DOHH2 (cell line): ENCODE data around the gene CDH22.
A peak's percentile ranks its signal among the peaks of the same experiment; 100 is the strongest.

Experiments
- H3F3A ChIP-seq: fragments of 200-600 bp; sonication (generic), shearing (Covaris generic); 2 replicates; pipeline ENCODE4 v1.6.0; 2016; ENCODE audit warnings: antibody characterized with exemption, mild to moderate bottlenecking; ENCODE audit not compliant: control insufficient read depth, insufficient read depth
- H3K27ac ChIP-seq: fragments of 200-600 bp; sonication (generic); 2 replicates; pipeline ENCODE4 v1.5.1; 2014; ENCODE audit warnings: low read depth, mild to moderate bottlenecking, low read length, moderate library complexity
- H3K27me3 ChIP-seq: fragments of 200-600 bp; sonication (generic); 2 replicates; pipeline ENCODE4 v1.6.1; 2014; ENCODE audit warnings: mild to moderate bottlenecking, low read length, mixed read lengths; ENCODE audit not compliant: control insufficient read depth
- H3K36me3 ChIP-seq: fragments of 200-600 bp; sonication (generic); 2 replicates; pipeline ENCODE4 v1.6.1; 2014; ENCODE audit warnings: mild to moderate bottlenecking, low read length, moderate library complexity, mixed read lengths; ENCODE audit not compliant: control insufficient read depth
- H3K4me1 ChIP-seq: fragments of 200-600 bp; sonication (generic); 2 replicates; pipeline ENCODE4 v1.6.1; 2014; ENCODE audit warnings: mild to moderate bottlenecking, low read length, mixed read lengths; ENCODE audit not compliant: control insufficient read depth
- H3K4me2 ChIP-seq: fragments of 200-600 bp; sonication (generic); 2 replicates; pipeline ENCODE4 v1.6.0; 2014; ENCODE audit warnings: mild to moderate bottlenecking, low read length, moderate library complexity
- H3K4me3 ChIP-seq: fragments of 200-600 bp; sonication (generic); 2 replicates; pipeline ENCODE4 v1.5.1; 2014; ENCODE audit warnings: mild to moderate bottlenecking, low read length, mixed read lengths
- H3K79me2 ChIP-seq: fragments of 200-600 bp; sonication (generic); 2 replicates; pipeline ENCODE4 v1.6.1; 2014; ENCODE audit warnings: mild to moderate bottlenecking, low read length, mixed read lengths; ENCODE audit not compliant: control insufficient read depth
- H3K9me2 ChIP-seq: fragments of 200-600 bp; sonication (generic); replicated peaks from 2 replicates; pipeline ENCODE4 v1.6.1; 2014; ENCODE audit warnings: mild to moderate bottlenecking, low read length, mixed read lengths; ENCODE audit not compliant: control insufficient read depth
- H3K9me3 ChIP-seq: fragments of 200-600 bp; sonication (generic); 2 replicates; pipeline ENCODE4 v1.6.1; 2014; ENCODE audit warnings: antibody characterized with exemption, low read length, mixed read lengths; ENCODE audit not compliant: control insufficient read depth, insufficient read depth
- H4K20me1 ChIP-seq: fragments of 200-600 bp; sonication (generic); 2 replicates; pipeline ENCODE4 v1.6.0; 2014; ENCODE audit warnings: low read depth, mild to moderate bottlenecking, antibody characterized with exemption, low read length, moderate library complexity; ENCODE audit not compliant: control insufficient read depth, insufficient read depth
- EZH2phosphoT487 ChIP-seq: fragments of 200-600 bp; sonication (generic); IDR thresholded peaks from 2 replicates; pipeline ENCODE4 v1.6.1; 2017; ENCODE audit warnings: borderline replicate concordance, mild to moderate bottlenecking, antibody characterized with exemption, low read length, moderate library complexity, mixed read lengths
- TF ChIP-seq, protein P1 (sequence below): fragments of 200-600 bp; sonication (generic); IDR thresholded peaks from one replicate; pipeline ENCODE4 v1.5.1; 2014; ENCODE audit warnings: antibody characterized with exemption, mild to moderate bottlenecking, low read depth, low read length; ENCODE audit not compliant: poor library complexity, severe bottlenecking

Gene CDH22, protein sequence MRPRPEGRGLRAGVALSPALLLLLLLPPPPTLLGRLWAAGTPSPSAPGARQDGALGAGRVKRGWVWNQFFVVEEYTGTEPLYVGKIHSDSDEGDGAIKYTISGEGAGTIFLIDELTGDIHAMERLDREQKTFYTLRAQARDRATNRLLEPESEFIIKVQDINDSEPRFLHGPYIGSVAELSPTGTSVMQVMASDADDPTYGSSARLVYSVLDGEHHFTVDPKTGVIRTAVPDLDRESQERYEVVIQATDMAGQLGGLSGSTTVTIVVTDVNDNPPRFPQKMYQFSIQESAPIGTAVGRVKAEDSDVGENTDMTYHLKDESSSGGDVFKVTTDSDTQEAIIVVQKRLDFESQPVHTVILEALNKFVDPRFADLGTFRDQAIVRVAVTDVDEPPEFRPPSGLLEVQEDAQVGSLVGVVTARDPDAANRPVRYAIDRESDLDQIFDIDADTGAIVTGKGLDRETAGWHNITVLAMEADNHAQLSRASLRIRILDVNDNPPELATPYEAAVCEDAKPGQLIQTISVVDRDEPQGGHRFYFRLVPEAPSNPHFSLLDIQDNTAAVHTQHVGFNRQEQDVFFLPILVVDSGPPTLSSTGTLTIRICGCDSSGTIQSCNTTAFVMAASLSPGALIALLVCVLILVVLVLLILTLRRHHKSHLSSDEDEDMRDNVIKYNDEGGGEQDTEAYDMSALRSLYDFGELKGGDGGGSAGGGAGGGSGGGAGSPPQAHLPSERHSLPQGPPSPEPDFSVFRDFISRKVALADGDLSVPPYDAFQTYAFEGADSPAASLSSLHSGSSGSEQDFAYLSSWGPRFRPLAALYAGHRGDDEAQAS

DNA sequence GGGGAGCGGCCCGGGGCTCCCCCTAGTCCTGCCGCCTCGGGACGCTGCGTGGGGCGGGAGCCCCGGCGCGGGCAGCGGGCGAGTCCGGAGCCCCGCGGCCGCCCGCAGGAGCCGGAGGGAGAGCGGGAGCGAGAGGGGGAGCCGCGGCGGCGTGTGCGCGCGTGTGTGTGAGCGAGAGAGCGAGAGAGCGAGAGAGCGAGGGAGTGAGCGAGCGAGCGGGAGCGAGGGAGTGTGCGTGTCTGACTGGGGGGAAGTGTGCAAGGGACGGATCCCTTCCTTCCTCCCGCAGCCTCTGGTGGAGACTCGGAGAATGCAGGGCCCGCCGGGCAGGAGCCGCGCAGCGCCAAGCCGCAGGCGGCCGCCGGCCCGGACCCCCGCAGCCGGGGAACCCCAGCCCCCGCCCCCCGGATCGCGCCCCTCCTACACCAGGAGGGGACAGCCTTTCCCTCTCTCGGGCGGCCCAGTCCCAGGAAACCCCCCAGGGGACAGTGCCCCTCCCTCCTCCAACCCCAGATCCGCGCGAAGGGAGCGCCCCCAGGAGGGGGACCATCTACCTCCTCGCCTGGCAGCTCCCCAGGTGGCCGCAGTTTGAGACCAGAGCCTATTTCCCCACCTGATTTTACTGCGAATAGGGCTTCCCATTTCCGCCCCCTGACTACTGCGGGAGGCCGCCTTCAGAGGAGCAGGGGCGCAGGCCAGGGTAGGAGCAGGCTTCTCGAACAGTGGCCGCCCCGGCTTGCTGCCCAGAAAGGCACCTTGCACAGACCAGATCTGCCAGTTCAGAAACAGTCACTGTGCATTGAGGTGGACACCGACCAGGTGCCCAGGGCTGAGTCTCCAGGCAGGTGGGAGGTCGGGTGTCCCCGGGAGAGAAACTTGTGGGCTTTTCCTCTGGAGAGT, at the start of gene CDH22:
Gene CDH22 (minus strand): TSS at position 241 of the 900 bp plus-strand sequence. CDS start 57,204 bp downstream, outside the sequence.
- Histone ChIP-seq H3K4me2 (peak within 1 kb of the TSS; percentile 14; the same call in 1 of the 2 replicates), H3K27ac (no peak within 1 kb of the TSS), H3K79me2 (no peaks in the 10 kb centered on the region), H3K36me3 (no peaks in the 10 kb centered on the region), H3K27me3 (peaks cover 55% of the 10 kb centered on the region), H4K20me1 (no peaks in the 10 kb centered on the region), H3K9me2 (no peaks in the 10 kb centered on the region), H3K4me3 (no peak within 1 kb of the TSS), H3K4me1 (no peaks in the 10 kb centered on the region), H3K9me3 (no peaks in the 10 kb centered on the region), H3F3A (no peaks in the 10 kb centered on the region)
- TF ChIP-seq EZH2phosphoT487, result no peak; the same call in 1 of the 2 replicates
- TF ChIP-seq, protein P1, sequence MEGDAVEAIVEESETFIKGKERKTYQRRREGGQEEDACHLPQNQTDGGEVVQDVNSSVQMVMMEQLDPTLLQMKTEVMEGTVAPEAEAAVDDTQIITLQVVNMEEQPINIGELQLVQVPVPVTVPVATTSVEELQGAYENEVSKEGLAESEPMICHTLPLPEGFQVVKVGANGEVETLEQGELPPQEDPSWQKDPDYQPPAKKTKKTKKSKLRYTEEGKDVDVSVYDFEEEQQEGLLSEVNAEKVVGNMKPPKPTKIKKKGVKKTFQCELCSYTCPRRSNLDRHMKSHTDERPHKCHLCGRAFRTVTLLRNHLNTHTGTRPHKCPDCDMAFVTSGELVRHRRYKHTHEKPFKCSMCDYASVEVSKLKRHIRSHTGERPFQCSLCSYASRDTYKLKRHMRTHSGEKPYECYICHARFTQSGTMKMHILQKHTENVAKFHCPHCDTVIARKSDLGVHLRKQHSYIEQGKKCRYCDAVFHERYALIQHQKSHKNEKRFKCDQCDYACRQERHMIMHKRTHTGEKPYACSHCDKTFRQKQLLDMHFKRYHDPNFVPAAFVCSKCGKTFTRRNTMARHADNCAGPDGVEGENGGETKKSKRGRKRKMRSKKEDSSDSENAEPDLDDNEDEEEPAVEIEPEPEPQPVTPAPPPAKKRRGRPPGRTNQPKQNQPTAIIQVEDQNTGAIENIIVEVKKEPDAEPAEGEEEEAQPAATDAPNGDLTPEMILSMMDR, result no peak

- H3K36me3 ChIP-seq, result peaks cover 10% of the 10 kb centered on the region
- H3K79me2 ChIP-seq, result peaks cover 26% of the 10 kb centered on the region
- no peaks in the 10 kb centered on the region for H3F3A ChIP-seq
- TF ChIP-seq, protein P1, result no peak
- no peak for TF ChIP-seq EZH2phosphoT487
- H4K20me1 ChIP-seq, result no peaks in the 10 kb centered on the region; the same call in 1 of the 2 replicates
- no peaks in the 10 kb centered on the region for H3K9me2 ChIP-seq
- H3K4me1 ChIP-seq, result peaks cover 5% of the 10 kb centered on the region
- no peak overlapping the region for H3K27ac ChIP-seq
- H3K4me3 ChIP-seq, result no peak overlapping the region
- no peak overlapping the region for H3K4me2 ChIP-seq
- no peaks in the 10 kb centered on the region for H3K27me3 ChIP-seq
- H3K9me3 ChIP-seq, result no peaks in the 10 kb centered on the region
Observed at GRCh38 chr20:46357030-46357514, 48.8 kb upstream of the CDH22 start.

- H3K9me3 ChIP-seq, result no peaks in the 10 kb centered on the region
- no peaks in the 10 kb centered on the region for H3K9me2 ChIP-seq
- no peak overlapping the region for H3K4me3 ChIP-seq
- no peaks in the 10 kb centered on the region for H3K27me3 ChIP-seq
- H3K79me2 ChIP-seq, result peaks cover 19% of the 10 kb centered on the region
- H3K4me2 ChIP-seq, result no peak overlapping the region
- H3K4me1 ChIP-seq, result no peaks in the 10 kb centered on the region
- TF ChIP-seq, protein P1, result no peak
- TF ChIP-seq EZH2phosphoT487, result no peak
- H3K36me3 ChIP-seq, result peaks cover 9% of the 10 kb centered on the region
- H4K20me1 ChIP-seq, result no peaks in the 10 kb centered on the region; the same call in 1 of the 2 replicates
- no peaks in the 10 kb centered on the region for H3F3A ChIP-seq
- no peak overlapping the region for H3K27ac ChIP-seq
Observed at GRCh38 chr20:46356195-46357029, 48.1 kb upstream of the CDH22 start.
